GM08714 (cell line): Measurements from ENCODE around the gene KIF16B.
"Not testable (repeated sequence)": the region's sequence is repeated elsewhere in the genome, so short reads cannot be mapped to it uniquely, and the experiment has no call there.

Experiments
- H3K4me3 ChIP-seq: fragments of 200-500 bp; sonication (Bioruptor generic); 2 replicates; pipeline ENCODE4 v1.5.1; 2014; ENCODE audit warnings: mild to moderate bottlenecking, low read length, inconsistent platforms
- ZNF274 ChIP-seq: IDR thresholded peaks from 2 replicates; pipeline ENCODE4 v1.6.1; 2012; ENCODE audit warnings: mild to moderate bottlenecking, low read depth, low read length

The KIF16B gene

DNA sequence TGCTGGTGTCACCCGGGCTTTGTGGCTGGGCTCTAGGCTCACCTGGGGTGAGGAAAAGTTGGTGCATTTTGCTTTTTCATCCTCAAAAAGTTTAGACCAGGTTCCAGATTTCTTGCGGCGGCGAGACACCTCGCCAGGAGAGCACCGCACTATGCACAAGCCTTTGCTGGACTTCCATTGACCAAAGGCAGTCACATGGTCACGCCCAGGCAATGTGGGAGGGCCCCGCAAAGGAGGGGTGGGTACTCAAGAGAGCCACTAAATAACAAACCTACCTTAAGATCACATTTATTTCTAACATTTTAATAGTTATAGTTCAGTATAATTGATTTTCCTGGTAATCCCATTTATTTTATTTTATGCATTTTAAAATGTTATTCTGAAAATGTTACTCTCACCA is 3.0 kb upstream of the KIF16B start:
- no peak overlapping the region for H3K4me3 ChIP-seq
- TF ChIP-seq ZNF274: no peak

DNA sequence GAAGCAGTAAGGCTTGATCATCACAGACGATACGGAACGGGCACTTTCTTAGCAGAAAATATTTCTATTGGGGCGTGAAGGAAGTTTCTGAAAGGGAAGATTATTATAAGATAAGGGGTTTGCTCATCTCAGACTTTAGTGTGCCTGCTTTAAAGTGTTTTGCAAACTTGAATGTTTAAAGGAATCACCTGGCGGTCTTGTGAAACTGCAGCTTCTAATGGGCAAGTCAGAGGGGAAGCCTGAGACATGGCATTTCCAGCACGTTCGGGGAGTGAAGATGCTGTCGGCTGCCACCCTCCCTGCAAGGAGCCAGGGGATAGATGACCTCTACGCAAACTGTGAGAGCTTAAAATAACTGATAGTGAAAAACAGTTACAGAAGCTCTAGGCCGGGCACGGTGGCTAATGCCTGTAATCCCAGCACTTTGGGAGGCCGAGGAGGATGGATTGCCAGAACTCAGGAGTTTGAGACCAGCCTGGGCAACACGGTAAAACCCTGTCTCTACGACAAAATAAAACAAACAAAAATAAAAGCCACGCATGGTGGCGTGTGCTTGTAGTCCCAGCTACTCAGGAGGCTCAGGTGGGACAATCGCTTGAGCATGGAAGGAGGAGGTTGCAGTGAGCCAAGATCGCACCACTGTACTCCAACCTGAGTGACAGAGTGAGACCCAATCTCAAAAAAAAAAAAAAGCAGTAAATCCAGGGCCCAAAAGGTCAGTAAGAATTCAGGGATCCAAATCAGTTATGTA is 2.3 kb upstream of the KIF16B start:
- no peak for TF ChIP-seq ZNF274
- H3K4me3 ChIP-seq: peak overlapping the region; percentile 50; the same call in 1 of the 2 replicates

DNA sequence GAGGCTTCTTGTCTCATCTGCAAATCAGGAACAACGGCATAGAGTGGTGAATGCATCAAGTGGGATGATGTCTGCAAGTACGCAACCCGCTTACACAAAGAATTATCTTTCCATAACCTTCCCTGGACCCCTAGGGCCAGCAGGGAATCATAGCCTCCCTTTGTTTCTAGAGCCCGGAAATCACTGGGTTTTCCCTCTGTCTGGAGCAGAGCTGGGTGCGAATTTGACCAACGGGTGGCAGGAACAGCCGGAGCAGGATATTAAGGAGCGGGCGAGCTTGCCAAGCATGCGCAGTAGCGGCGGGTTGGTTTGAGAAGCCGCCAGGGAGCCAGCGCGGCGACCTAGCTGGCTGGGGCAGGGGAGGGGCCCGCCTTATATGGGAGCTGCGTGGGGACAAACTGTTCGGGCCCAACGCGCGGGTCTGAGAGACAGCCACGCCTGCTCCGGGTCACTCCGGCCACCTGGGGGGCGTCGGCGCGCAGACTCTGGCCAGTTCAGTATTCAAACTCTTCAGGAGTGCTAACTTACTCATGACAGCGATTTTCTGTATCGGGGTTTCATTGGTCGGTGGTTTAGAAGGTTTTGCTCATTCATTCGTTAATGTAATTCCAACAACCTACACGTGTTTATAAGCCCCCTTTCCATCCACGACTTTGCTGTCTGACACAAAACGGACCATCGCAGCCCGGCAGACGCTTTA is 1.6 kb upstream of the KIF16B start:
- no peak for TF ChIP-seq ZNF274
- peak overlapping the region; percentile 50; the same call in 1 of the 2 replicates for H3K4me3 ChIP-seq

DNA sequence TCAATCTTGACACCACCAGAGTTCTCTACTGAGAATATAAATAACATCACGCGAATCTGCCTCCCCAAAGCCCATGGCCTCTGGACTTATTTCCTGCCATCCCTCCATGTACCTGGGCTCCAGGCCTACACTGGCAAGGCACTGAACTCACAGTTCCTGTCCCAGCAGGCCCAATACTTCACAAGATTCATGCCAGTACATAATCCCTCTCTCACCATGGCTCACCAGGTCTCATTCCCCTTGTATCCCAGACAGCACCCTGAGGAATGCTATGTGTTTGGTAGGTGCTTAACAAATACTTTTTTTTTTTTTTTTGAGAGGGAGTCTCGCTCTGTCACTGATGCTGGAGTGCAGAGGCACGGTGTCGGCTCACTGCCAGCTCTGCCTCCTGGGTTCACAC is 1.9 kb downstream of the KIF16B start:
- TF ChIP-seq ZNF274: no peak
- no peak overlapping the region for H3K4me3 ChIP-seq

DNA sequence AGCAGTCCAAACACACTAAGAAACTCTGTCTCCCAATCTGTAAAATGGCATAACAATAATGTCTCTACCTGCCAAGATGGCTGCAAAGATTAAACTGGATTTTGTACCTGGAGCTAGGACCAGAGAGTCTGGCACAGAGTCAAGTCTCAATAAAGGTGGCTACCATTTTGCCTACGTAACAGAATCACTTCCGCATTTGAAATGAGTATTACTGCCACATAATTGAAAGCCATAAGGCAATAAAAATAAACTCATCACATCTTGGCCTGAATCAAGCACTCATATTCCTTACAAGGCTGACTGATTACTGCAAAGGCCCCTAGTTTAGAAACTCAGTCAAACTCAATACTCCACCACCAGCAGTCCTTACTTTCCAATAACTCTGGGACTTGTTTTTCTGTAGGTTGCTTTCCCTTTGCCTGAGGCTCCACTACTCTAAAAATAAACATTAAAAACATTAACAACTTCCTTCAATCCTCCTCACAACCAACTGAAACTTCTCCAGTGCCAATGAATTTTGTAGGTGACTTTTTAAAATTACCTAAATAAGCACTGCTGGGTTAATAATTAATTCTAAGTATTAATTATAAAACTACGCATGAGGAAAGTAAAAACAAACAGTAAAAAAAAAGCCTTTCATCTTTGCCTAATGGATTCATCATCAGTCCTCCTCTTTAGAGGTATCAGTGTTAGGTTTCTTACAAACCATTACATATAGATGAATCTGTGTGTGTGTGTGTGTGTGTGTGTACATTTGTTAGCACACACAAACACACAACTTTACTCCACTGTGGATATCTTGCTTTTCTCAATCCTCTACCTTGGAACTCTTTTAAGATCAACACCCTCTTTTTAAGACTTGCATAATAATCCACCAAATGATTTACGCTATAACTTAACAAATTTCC is 3.7 kb downstream of the KIF16B start:
- no peak overlapping the region for H3K4me3 ChIP-seq
- no peak for TF ChIP-seq ZNF274

DNA sequence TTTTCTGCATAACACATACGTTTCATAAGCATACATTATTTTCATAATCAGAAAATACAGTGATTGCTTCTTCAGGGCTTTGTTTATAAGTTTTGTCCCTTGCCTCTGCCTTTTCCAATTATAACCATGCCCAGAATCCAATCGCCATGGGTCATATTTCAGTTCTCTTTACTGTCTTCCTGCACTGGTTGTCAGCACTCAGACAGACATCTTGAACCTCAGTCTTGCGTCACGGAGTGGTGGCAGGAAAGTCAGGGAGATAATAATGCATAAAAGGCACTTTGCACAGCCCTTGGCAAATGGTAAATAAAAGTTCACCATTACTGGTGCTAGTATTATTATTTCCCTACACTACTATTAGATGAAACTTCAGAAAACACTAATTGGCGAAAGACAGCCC is 7.2 kb downstream of the KIF16B start:
- no peak for TF ChIP-seq ZNF274

DNA sequence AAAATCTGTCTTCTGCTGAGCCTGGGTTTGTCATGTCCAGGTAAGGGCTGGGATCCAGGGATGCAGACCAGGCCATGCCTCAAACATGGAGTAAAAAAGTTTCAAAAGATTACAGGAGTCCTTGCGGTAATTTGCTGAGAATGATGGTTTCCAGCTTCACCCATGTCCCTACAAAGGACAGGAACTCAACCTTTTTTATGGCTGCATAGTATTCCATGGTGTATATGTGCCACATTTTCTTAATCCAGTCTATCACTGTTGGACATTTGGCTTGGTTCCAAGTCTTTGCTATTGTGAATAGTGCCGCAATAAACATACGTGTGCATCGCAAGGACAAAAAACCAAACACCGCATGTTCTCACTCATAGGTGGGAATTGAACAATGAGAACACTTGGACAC is 9.2 kb downstream of the KIF16B start:
- H3K4me3 ChIP-seq: not testable (repeated sequence)

More for the DNA sequence above, 7.2 kb downstream of the KIF16B start:
- no peak overlapping the region for H3K4me3 ChIP-seq

DNA sequence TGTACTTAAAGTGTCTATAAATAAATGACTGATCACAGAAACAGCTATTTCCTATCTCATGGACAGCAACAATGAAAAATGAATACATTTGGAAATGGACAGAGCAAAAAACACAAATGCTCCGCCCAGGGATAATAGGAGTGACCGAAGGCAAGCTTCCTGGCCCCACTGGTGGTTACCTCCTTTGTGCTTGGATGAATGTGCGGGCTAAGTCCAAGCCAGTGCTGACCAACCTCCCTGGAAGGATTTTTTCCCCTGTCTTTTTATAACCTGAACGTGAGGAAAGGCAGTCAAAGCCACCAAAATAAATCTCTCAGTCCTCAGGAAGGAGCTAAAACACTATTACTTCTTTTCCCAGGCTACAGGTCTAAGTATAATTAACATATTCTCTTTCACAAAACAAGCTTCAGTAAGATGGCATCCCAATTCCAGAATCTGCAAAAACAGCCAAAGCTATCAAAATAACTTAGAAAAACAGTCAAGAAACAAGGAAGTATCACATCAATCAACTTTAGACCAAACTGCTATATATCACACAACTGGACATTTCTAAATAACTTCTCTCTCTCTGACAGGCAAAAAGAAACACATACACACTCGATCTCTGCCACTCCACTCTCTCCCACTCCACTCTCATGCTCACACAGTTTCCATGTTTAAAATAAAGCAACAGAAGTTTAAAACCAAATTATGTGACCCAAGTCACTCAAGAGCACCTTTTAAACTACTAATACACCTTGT is 10.0 kb downstream of the KIF16B start:
- H3K4me3 ChIP-seq: no peak overlapping the region
- no peak for TF ChIP-seq ZNF274

DNA sequence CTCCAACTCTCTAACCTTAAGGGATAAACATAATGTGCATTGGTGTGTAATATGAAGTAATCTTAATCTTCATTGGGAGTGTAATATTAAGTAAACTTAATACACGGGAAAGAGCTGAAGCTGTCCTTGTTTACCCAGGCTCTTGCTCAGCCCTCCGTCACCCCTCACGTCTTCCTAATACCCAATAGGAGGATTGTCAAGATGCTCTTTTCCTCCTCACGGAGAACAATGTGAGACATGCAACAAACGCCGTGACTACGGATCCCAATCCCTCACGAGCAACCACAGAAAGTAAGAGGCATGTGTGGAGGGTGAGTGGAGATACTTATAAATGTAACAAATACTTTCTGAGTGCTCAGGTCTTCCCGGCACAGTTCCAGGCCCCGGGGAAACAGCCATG is 11.0 kb downstream of the KIF16B start:
- no peak for TF ChIP-seq ZNF274
- H3K4me3 ChIP-seq: no peak overlapping the region

DNA sequence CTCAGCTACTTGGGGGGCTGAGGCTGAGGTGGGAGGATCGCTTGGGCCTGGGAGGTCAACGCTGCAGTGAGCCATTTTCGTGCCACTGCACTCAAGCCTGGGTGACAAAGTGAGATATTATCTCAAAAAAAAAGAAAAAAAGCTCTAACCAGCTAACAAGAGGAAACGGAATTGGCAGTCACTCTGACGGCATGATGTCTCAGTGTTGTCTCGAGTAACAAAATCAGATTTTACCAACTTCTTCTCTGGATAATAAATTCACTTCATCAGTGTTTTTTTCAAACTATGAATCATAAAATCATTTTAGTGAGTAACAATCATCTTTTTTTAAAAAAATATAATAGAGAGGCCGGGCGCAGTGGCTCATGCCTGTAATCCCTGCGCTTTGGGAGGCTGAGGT is 12.6 kb downstream of the KIF16B start:
- no peak for TF ChIP-seq ZNF274
- no peak overlapping the region for H3K4me3 ChIP-seq

DNA sequence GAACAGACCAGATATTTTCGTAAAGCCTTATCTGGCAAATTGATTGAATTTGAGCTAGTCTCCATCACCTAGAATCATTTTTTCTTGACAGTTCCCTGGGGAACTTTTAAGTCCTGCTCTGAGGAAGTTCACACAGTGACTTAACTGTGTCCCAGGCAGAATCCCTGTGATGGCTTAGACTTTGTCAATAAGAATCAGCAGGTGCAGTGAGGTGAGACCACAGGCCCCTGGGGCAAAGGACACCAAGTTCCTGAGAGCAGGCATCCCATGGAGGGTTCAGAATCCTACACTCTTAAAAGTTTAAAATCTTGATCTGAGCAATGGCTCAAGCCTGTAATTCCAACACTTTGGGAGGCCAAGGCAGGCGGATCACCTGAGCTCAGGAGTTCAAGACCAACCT is 13.0 kb downstream of the KIF16B start:
- TF ChIP-seq ZNF274: no peak
- no peak overlapping the region for H3K4me3 ChIP-seq

DNA sequence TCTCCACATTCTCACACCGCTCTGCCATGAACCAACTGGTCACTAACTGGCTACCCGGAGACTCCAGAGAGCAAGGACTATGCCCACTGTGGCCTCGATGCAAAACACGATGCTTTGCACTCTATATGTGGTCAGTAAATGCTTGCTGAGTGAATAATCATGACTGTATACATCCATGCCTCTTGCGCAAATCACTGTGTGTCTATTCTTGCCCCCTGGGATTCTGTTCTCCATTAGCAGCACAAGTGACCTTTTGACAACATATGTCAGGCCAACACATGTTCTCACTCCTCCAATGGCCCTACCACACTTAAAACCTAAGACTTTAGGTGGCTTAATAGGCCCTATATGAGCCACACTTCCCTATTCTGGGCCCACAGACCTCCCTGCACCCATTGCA is 16.9 kb downstream of the KIF16B start:
- no peak for TF ChIP-seq ZNF274
- no peak overlapping the region for H3K4me3 ChIP-seq

DNA sequence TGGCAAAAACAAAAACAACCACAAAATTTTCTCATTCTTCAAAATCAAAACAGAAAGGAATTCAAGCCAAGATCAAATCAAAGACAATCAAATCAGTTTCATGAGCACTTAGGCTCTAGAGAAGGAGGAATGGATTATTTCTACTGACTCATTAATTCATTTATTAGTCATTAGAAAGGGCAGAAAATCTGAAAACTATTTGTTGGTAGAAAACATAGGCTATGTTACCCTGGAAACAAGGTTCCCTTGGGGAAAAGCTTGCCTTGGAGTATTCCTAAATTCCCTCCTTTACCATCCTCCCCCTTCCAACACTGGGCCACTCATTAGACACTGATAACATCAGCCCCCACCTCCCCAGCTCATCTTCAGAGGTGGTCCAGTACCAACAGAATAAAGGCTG is 17.5 kb downstream of the KIF16B start:
- no peak overlapping the region for H3K4me3 ChIP-seq
- TF ChIP-seq ZNF274: no peak
